HG03060 (cell line): Measurements from ENCODE around the gene CLEC5A.
"Not testable (repeated sequence)": the region's sequence is repeated elsewhere in the genome, so short reads cannot be mapped to it uniquely, and the experiment has no call there.

Experiments
- ATAC-seq: cut with Tn5 transposase; IDR thresholded peaks from one replicate; pipeline ENCODE4 v1.9.1; 2021; ENCODE audit warnings: low read depth, moderate number of reproducible peaks; ENCODE audit not compliant: unreplicated experiment

CLEC5A gene

GRCh38 chr7:141946796-141947195, at the start of gene CLEC5A:
Gene CLEC5A, minus strand, starts transcription at chr7:141946974. Its CDS starts 682 bp downstream, at chr7:141946292.
- ATAC-seq, result no peak

- no peak for ATAC-seq
These were observed 46.6 kb upstream of the CLEC5A start for GRCh38 chr7:141993354-141993753.

- ATAC-seq, result no peak
These were observed 45.9 kb upstream of the CLEC5A start for GRCh38 chr7:141992688-141993087.

- ATAC-seq, result no peak
These were observed 45.4 kb upstream of the CLEC5A start for GRCh38 chr7:141992156-141992555.

GRCh38 chr7:141991140-141991539, 44.4 kb upstream of the CLEC5A start:
- no peak for ATAC-seq

GRCh38 chr7:141990011-141990725, 43.4 kb upstream of the CLEC5A start:
- no peak for ATAC-seq

GRCh38 chr7:141987803-141988202, 41.0 kb upstream of the CLEC5A start:
- ATAC-seq, result not testable (repeated sequence)

GRCh38 chr7:141986923-141987322, 40.1 kb upstream of the CLEC5A start:
- ATAC-seq, result no peak

- ATAC-seq, result not testable (repeated sequence)
These were observed 39.2 kb upstream of the CLEC5A start for GRCh38 chr7:141985926-141986325.

GRCh38 chr7:141979568-141979967, 32.8 kb upstream of the CLEC5A start:
- ATAC-seq, result no peak

GRCh38 chr7:141978351-141978750, 31.6 kb upstream of the CLEC5A start:
- no peak for ATAC-seq

GRCh38 chr7:141976524-141977245, 29.9 kb upstream of the CLEC5A start:
- ATAC-seq, result no peak

- no peak for ATAC-seq
These were observed 29.2 kb upstream of the CLEC5A start for GRCh38 chr7:141975806-141976523.

- no peak for ATAC-seq
These were observed 28.1 kb upstream of the CLEC5A start for GRCh38 chr7:141974831-141975230.

GRCh38 chr7:141973673-141974072, 26.9 kb upstream of the CLEC5A start, which contains the start of gene TAS2R38:
Gene TAS2R38, minus strand, starts transcription at chr7:141973773. Its CDS starts 84 bp downstream, at chr7:141973689.
- no peak for ATAC-seq

- peak; percentile 92 for ATAC-seq
These were observed 14.1 kb upstream of the CLEC5A start for GRCh38 chr7:141960687-141961422.

- no peak for ATAC-seq
These were observed 9.3 kb upstream of the CLEC5A start for GRCh38 chr7:141956084-141956483.

GRCh38 chr7:141954334-141954733, 7.6 kb upstream of the CLEC5A start:
- ATAC-seq, result no peak

- ATAC-seq, result no peak
These were observed 5.7 kb upstream of the CLEC5A start for GRCh38 chr7:141952461-141952860.

- no peak for ATAC-seq
These were observed 4.0 kb upstream of the CLEC5A start for GRCh38 chr7:141950806-141951205.

- ATAC-seq, result no peak
These were observed 3.1 kb upstream of the CLEC5A start for GRCh38 chr7:141949911-141950310.
